Large intestine (tissue), 12 donors: Measurements from ENCODE around the gene EFCAB14. TPM values are rescaled to one million over a fixed set of nuclear protein-coding genes. Genes with fewer than 3 reads are reported as not detected.
A peak's percentile ranks its signal among the peaks of the same experiment; 100 is the strongest.

ENCODE experiments used
- DNase-seq, 2 donors: peaks; one replicate each; pipeline versions ENCODE4 v3.0.0 to v3.0.0-alpha.2; 2013
- H3K27ac ChIP-seq: one replicate; pipeline ENCODE4 v1.5.1; 2013; ENCODE audit warnings: low read length
- H3K27me3 ChIP-seq: 2 replicates; pipeline ENCODE4 v1.6.1; 2013; ENCODE audit warnings: low read length; ENCODE audit not compliant: control insufficient read depth, insufficient read depth
- H3K36me3 ChIP-seq: 2 replicates; pipeline ENCODE4 v1.6.1; 2013; ENCODE audit warnings: low read length; ENCODE audit not compliant: control insufficient read depth, insufficient read depth
- H3K4me1 ChIP-seq: one replicate; pipeline ENCODE4 v1.6.1; 2013; ENCODE audit warnings: low read length; ENCODE audit not compliant: control insufficient read depth, insufficient read depth
- H3K4me3 ChIP-seq: one replicate; pipeline ENCODE4 v1.5.1; 2013; ENCODE audit warnings: low read length
- H3K9me3 ChIP-seq: one replicate; pipeline ENCODE4 v1.6.1; 2013; ENCODE audit warnings: mild to moderate bottlenecking, low read depth, low read length, moderate library complexity; ENCODE audit not compliant: control insufficient read depth
- WGBS: methylation state at CpG from one replicate; pipeline ENCODE4 v1.1.5; 2013; ENCODE audit warnings: low lambda C conversion rate; ENCODE audit not compliant: insufficient coverage; 5-methylcytosine and 5-hydroxymethylcytosine counted together
- long read RNA-seq, 11 donors: transcript quantifications; one replicate each; lab custom pipeline, GENCODE V29; 2026
- polyA plus RNA-seq: library from polyadenylated mRNA; unstranded; fragments of 120-200 nt; gene quantifications from one replicate; pipeline ENCODE4 v1.2.1, GENCODE V29; 2013

Gene EFCAB14
- 82.2 TPM for polyA plus RNA-seq
- long read RNA-seq, donor 1, partial matches to known transcripts: 0 of 1 reads
- long read RNA-seq, donor 1, other reads (novel, unspliced or antisense): 0 of 1 reads
- long read RNA-seq, donor 2, full-length matches to known transcripts: 4 of 33 reads
- long read RNA-seq, donor 2, partial matches to known transcripts: 12 of 33 reads
- long read RNA-seq, donor 2, other reads (novel, unspliced or antisense): 17 of 33 reads
- long read RNA-seq, donor 3: 0 reads
- long read RNA-seq, donor 4, full-length matches to known transcripts: 1 of 1 reads
- long read RNA-seq, donor 4, partial matches to known transcripts: 0 of 1 reads
- long read RNA-seq, donor 4, other reads (novel, unspliced or antisense): 0 of 1 reads
- long read RNA-seq, donor 5, full-length matches to known transcripts: 1 of 1 reads
- long read RNA-seq, donor 5, partial matches to known transcripts: 0 of 1 reads
- long read RNA-seq, donor 5, other reads (novel, unspliced or antisense): 0 of 1 reads
- long read RNA-seq, donor 6, full-length matches to known transcripts: 5 of 11 reads
- long read RNA-seq, donor 6, partial matches to known transcripts: 6 of 11 reads
- long read RNA-seq, donor 6, other reads (novel, unspliced or antisense): 0 of 11 reads
- long read RNA-seq, donor 7, full-length matches to known transcripts: 2 of 2 reads
- long read RNA-seq, donor 7, partial matches to known transcripts: 0 of 2 reads
- long read RNA-seq, donor 7, other reads (novel, unspliced or antisense): 0 of 2 reads
- long read RNA-seq, donor 8, full-length matches to known transcripts: 3 of 9 reads
- long read RNA-seq, donor 8, partial matches to known transcripts: 6 of 9 reads
- long read RNA-seq, donor 8, other reads (novel, unspliced or antisense): 0 of 9 reads
- long read RNA-seq, donor 9, full-length matches to known transcripts: 6 of 15 reads
- long read RNA-seq, donor 9, partial matches to known transcripts: 9 of 15 reads
- long read RNA-seq, donor 9, other reads (novel, unspliced or antisense): 0 of 15 reads
- long read RNA-seq, donor 10, full-length matches to known transcripts: 3 of 17 reads
- long read RNA-seq, donor 10, partial matches to known transcripts: 8 of 17 reads
- long read RNA-seq, donor 10, other reads (novel, unspliced or antisense): 6 of 17 reads
- long read RNA-seq, donor 11, full-length matches to known transcripts: 5 of 13 reads
- long read RNA-seq, donor 11, partial matches to known transcripts: 8 of 13 reads
- long read RNA-seq, donor 11, other reads (novel, unspliced or antisense): 0 of 13 reads

DNA sequence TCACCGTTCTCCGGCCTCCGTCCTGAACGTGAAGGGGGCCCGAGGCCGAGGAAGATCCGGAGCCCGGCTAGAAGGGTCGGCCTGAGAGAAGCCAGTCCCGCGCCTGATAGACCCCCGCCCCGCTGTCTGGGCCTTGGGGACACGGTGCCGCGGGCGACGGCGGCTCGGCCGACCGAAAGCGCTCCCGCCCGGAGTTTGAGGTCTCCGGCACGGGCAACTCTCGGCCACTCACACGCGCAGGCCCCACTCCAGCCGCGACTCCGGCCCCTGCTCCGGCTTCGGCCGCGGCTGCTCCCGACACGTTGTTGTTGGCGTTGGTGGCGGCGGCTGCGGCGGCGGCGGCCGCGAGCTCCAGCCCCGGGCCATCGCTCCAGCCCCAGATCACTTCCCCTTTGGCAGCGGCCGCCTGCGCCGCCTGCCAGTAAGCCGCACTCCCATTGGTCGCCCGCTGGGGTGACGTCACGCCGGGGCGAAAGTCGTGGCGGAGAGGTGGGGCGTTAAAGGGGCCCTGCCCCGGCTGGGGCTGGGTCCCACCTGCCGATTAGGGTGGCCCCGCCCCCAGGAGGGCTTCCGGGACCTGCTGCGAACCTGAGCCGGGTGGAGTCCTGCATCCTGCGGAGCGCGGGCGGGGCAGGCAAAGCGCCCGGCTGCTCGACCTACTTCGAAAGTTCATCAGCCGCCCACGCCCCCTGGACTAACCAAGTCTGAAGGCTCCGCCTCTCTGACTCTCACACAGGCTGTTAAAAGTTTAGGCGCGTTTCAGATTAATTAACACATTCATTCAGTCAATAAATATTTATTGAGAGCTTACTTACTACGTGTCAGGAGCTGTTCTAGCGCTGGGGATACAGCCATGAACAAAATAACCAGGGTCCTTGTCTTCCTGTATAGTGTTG, at the start of gene EFCAB14:
TSS of gene EFCAB14 (minus strand) at position 388 of the 896 bp plus-strand sequence. CDS start 1,027 bp downstream, outside the sequence.
- no CpG with 5 or more reads among the region's 85 CpGs for WGBS
- peak; percentile 97 to 99 for DNase-seq
- Histone ChIP-seq H3K9me3 (no peaks in the 10 kb centered on the region), H3K27me3 (no peaks in the 10 kb centered on the region), H3K27ac (peak within 1 kb of the TSS; percentile 71), H3K36me3 (peaks cover 12% of the 10 kb centered on the region), H3K4me3 (peak within 1 kb of the TSS; percentile 99), H3K4me1 (peaks cover 18% of the 10 kb centered on the region)

DNA sequence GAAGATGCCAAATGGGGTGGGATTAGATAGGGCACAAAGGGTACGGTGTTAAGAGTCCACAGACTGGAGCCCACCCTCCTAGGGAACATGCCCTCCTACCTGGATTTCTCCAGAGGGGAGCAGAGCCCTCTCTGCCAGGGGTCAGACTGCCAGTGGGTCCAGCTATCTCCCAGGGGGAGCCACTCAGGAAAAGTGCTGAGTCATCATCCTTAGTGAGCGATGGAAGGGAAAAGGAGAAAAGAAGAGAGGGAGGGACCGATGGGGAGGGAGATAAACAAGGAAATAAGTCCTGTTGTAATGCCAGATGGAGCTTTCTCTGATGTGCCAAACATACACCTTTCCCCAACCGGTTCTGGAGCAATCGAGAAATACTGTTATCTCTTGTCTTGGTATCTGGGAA, 49.5 kb upstream of the EFCAB14 start:
- WGBS: no CpG with 5 or more reads among the region's 5 CpGs

DNA sequence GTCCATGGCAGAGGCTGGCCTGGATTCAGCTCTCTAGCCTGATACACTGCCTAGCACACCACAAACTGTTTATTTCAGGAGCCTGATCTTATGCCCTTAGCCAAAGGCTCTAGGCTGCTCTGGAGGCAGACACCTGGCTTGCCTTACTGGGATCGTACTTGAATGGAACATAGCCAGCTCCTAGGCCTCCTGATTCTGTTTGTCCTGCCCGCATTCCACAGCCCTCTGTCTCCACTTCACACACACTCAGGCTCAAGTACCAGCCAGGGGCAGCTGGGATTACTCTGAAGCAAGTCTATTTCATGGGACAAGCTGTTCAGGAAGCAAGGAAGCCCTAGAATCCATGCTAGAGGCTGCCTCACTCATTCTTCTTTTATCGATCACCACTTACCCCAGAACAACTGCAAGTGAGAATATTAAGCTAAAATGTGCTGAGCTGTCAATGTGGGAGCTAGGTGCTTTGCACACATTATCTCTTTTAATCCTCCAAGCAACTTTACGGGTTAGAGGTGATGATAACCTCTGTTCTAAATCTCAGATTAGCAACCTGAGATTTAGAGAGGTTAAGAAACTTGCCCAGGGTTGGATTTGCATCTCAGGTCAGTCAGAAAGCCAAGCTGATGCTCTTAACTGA, 48.9 kb upstream of the EFCAB14 start:
- H3K27ac ChIP-seq: no peak overlapping the region
- H3K36me3 ChIP-seq: no peaks in the 10 kb centered on the region
- peaks cover 23% of the 10 kb centered on the region for H3K4me1 ChIP-seq
- H3K4me3 ChIP-seq: no peak overlapping the region
- DNase-seq: no peak
- H3K27me3 ChIP-seq: no peaks in the 10 kb centered on the region
- H3K9me3 ChIP-seq: peaks cover 19% of the 10 kb centered on the region
- WGBS: no CpG with 5 or more reads among the region's 4 CpGs

More for the DNA sequence above, 49.5 kb upstream of the EFCAB14 start:
- no peak overlapping the region for H3K27ac ChIP-seq
- H3K4me3 ChIP-seq: no peak overlapping the region
- no peak for DNase-seq
- H3K9me3 ChIP-seq: peaks cover 19% of the 10 kb centered on the region
- H3K36me3 ChIP-seq: no peaks in the 10 kb centered on the region
- H3K4me1 ChIP-seq: peaks cover 16% of the 10 kb centered on the region
- H3K27me3 ChIP-seq: no peaks in the 10 kb centered on the region

DNA sequence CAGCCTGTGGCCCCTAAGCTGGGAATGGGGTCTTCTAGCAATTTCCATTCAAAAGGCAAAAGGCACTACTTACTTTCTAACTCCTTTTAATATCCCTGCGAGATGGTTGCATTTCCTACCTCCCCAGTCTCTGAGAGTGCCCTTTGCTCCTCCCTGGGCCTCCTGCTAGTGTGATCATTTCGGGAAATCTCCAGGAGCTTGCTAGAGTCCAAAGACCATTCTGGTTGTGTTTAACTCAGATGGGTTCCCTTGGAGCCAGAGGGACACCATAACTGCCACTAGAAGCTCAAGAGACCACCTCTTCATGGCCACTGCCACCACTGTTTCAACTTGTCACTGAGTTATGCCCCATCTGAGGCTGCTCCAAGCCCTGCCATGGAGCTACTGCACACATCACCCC, 45.5 kb upstream of the EFCAB14 start:
- Histone ChIP-seq H3K27ac (peak overlapping the region; percentile 95), H3K27me3 (no peaks in the 10 kb centered on the region), H3K4me1 (peaks cover 37% of the 10 kb centered on the region), H3K4me3 (no peak overlapping the region), H3K36me3 (no peaks in the 10 kb centered on the region), H3K9me3 (peaks cover 4% of the 10 kb centered on the region)
- peak; percentile 87 to 94 for DNase-seq
- WGBS: no CpG with 5 or more reads among the region's 2 CpGs

DNA sequence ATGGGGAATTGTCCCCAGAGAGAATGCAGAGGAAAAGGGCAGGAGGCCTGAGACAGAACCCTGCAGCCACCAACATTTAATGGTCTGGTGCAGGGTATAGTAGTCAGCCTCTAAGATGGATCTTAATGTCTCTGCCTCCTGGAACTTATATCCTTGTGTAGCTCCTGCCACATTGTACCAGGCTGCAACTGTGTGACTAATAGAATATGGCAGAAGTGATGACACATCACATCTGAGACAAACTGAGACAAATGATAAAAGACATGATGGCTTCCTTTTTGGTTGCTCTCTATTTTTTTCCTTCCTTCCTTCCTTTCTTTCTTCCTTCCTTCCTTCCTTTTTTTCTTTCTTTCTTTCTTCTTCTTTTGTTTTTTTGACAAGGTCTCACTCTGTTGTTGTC, 42.8 kb upstream of the EFCAB14 start:
- Histone ChIP-seq H3K4me3 (no peak overlapping the region), H3K4me1 (peaks cover 60% of the 10 kb centered on the region), H3K27me3 (no peaks in the 10 kb centered on the region), H3K36me3 (no peaks in the 10 kb centered on the region), H3K27ac (no peak overlapping the region), H3K9me3 (peaks cover 3% of the 10 kb centered on the region)
- no peak for DNase-seq

DNA sequence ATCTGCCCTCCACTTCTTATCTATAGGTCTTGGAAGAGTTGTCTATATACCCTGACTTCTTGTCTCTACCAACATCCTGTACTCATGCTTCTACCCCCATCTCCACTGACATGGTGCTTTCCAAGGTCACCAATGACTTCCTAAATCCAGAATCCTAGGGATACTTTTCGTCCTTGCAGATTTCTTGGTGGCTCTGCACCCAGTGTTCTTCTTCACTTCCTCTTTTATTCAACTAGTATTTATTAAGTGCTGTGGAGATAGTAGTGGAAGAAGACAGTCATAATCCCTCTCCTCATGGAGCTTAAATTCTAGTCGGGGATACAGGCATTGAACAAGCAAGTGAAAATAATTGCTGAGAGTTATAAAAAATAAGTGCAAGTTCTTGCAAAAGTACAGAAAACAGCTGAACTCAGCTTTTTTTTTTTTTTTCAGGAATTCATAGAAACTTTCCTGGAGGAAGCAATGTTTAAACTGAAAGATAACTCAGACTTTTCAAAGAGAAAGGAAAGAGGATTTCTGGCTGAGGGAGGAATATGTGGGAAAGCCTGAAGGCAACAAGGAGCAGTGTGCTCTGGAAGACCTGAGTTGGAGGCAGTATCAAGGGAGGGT, 41.7 kb upstream of the EFCAB14 start:
- H3K27me3 ChIP-seq: no peaks in the 10 kb centered on the region

DNA sequence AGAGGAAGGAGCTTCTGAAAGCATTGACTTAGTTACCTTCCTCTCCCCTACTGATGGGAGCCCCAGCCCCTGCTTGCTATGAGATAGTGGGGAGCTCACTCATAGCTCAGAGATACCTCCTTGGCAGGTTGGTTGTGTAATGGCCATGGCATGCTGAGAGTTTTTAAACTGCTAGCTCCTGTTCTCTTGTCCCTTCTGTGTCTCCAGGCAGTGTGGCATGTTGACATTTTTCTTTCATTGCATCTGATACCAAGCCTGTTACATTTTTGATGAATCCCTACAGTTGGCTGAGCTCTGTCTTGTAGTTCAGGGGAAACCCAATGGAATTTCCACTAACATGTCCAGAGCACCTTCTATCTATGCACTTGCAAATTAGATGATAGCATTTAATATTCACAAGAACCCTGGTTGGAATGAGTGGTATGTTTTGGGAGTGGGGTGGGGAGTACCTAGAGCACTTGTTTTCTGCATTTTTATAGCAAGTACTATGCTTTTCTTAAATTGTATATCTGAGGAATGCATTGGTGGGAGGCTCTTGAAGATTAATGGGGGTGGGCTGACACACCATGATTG, 39.1 kb upstream of the EFCAB14 start:
- Histone ChIP-seq H3K4me3 (no peak overlapping the region), H3K4me1 (peaks cover 70% of the 10 kb centered on the region), H3K9me3 (peaks cover 3% of the 10 kb centered on the region), H3K27ac (peak overlapping the region; percentile 61), H3K27me3 (no peaks in the 10 kb centered on the region), H3K36me3 (no peaks in the 10 kb centered on the region)
- no peak for DNase-seq

More for the DNA sequence above, 41.7 kb upstream of the EFCAB14 start:
- DNase-seq: no peak
- Histone ChIP-seq H3K4me1 (peaks cover 71% of the 10 kb centered on the region), H3K4me3 (no peak overlapping the region), H3K36me3 (no peaks in the 10 kb centered on the region), H3K9me3 (peaks cover 3% of the 10 kb centered on the region), H3K27ac (peak overlapping the region; percentile 33)
- WGBS: 60% methylated on average over 1 of the region's 2 CpGs

DNA sequence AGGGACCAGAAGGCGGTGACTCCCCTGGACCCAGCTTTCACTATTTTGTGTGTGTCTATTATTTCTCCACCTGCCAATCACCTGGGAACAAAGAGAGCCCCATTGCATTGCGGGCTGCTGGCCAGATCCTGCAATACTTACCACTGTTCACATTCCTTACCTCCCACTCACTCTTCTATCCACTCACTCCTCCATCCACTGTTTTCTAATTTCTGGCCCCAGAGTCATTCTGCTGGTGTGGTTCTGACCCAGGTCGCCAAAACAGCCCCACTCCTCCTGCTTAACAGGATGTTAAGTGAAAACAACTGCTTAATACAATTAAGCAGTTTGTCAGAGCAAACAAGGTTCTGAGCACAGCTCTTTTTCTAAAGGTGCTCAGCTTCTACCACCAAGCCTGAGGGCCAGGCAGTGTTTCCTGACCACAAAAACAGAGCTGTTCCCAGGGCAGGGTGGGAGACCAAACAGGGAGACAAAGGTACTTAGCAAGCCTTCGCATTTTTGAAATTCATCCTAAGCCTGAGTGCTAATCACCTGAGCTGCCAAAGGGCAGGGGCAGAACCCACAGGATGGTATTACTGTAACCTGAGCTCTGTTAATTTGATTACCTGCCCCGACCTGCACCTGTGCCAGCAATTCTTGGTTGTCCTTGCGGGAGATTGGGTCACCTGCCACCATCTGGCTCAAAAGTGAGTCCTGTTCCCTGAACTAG, 38.5 kb upstream of the EFCAB14 start:
- peak in 1 of 2 donors; percentile 49 for DNase-seq
- H3K27ac ChIP-seq: peak overlapping the region; percentile 61
- 14% methylated on average over 1 of the region's 6 CpGs for WGBS

More for the DNA sequence above, 38.5 kb upstream of the EFCAB14 start:
- Histone ChIP-seq H3K9me3 (peaks cover 2% of the 10 kb centered on the region), H3K4me1 (peaks cover 63% of the 10 kb centered on the region), H3K27me3 (no peaks in the 10 kb centered on the region), H3K36me3 (no peaks in the 10 kb centered on the region), H3K4me3 (no peak overlapping the region)
